HCT116 (cell line): ENCODE data around the gene MLLT3. TPM values are rescaled to one million over a fixed set of nuclear protein-coding genes. Genes with fewer than 3 reads are reported as not detected.

Source experiments
- ATAC-seq: fragments of 200-7000 bp; cut with Tn5 transposase; 2 replicates; pipeline ENCODE4 v1.9.1; 2020; ENCODE audit warnings: mild to moderate bottlenecking, moderate library complexity
- BruUV-seq: library from RNA; stranded (reverse); fragments of 400-500 nt; replicated peaks from 2 replicates; lab custom pipeline; 2021; lab: Mats Ljungman, UMichigan
- CTCF ChIA-PET: fragments of 300-600 bp; sonication (Branson Sonifier 250); formaldehyde crosslinking; loops from one replicate; lab custom pipeline; 2021; ENCODE audit warnings: antibody characterized with exemption; lab: Charles Lee
- POLR2A ChIA-PET: fragments of 300-600, 350-600 bp; sonication (Branson Sonifier 250); formaldehyde crosslinking; loops from one replicate; lab custom pipeline; 2021; ENCODE audit warnings: antibody characterized with exemption; lab: Charles Lee
- RAD21 ChIA-PET, 2 experiments: fragments of 300-600 bp; sonication (Branson Sonifier 250); formaldehyde crosslinking; loops; one replicate each; lab custom pipeline; 2023; ENCODE audit warnings: low total read pairs in 2 of 2; ENCODE audit not compliant: uncharacterized antibody in 2 of 2, unreplicated experiment in 2 of 2, low non-redundant PET in 1 of 2; lab: Charles Lee
- DNase-seq: peaks from one replicate; pipeline ENCODE4 v3.0.0-alpha.2; 2010; ENCODE audit warnings: low read depth, low spot score
- H2AFZ ChIP-seq: fragments of 200-600 bp; shearing (Covaris generic), sonication (generic); 2 replicates; pipeline ENCODE4 v1.6.1; 2017; ENCODE audit warnings: low read depth, mixed run types, mixed read lengths, antibody characterized with exemption, low read length; ENCODE audit not compliant: poor library complexity, severe bottlenecking
- H3K27ac ChIP-seq: 2 replicates; pipeline ENCODE4 v1.5.1; 2012; ENCODE audit warnings: low read depth, low read length
- H3K27me3 ChIP-seq: fragments of 200-600 bp; sonication (generic); 2 replicates; pipeline ENCODE4 v1.6.1; 2016; ENCODE audit warnings: mixed run types, low read length, mixed read lengths; ENCODE audit not compliant: insufficient read depth
- H3K36me3 ChIP-seq, 2 experiments: fragments of 200-500 bp in 1 of 2; fragments of 200-600 bp in 1 of 2; sonication (Bioruptor generic) in 1 of 2; sonication (generic) in 1 of 2; 2 replicates each; pipeline versions ENCODE4 v1.5.1 to v1.6.1; 2014 to 2016; ENCODE audit warnings: low read length in 2 of 2, inconsistent platforms in 1 of 2, mixed read lengths in 1 of 2, mixed run types in 1 of 2; ENCODE audit not compliant: insufficient read depth in 2 of 2, control insufficient read depth in 1 of 2
- H3K4me1 ChIP-seq, 2 experiments: fragments of 200-600 bp in 1 of 2; sonication (generic) in 1 of 2; 2 replicates each; pipeline versions ENCODE4 v1.5.1 to v1.6.1; 2012 to 2017; ENCODE audit warnings: low read length in 2 of 2, inconsistent platforms in 1 of 2, mild to moderate bottlenecking in 1 of 2, mixed read lengths in 1 of 2, mixed run types in 1 of 2, moderate library complexity in 1 of 2; ENCODE audit not compliant: insufficient read depth in 2 of 2, control insufficient read depth in 1 of 2
- H3K4me2 ChIP-seq: fragments of 200-600 bp; sonication (generic); 2 replicates; pipeline ENCODE4 v1.6.1; 2017; ENCODE audit warnings: mixed run types, low read length, mixed read lengths
- H3K4me3 ChIP-seq, 2 experiments: fragments of 200-600 bp in 1 of 2; sonication (generic) in 1 of 2; replicated peaks in 1 of 2; 2 replicates each; pipeline ENCODE4 v1.5.1; 2011 to 2016; ENCODE audit warnings: low read length in 2 of 2, control low read depth in 1 of 2, low read depth in 1 of 2, mild to moderate bottlenecking in 1 of 2, mixed read lengths in 1 of 2, mixed run types in 1 of 2
- H3K79me2 ChIP-seq: fragments of 200-600 bp; sonication (generic); 2 replicates; pipeline ENCODE4 v1.6.1; 2017; ENCODE audit warnings: mild to moderate bottlenecking, mixed run types, low read length, moderate library complexity, mixed read lengths; ENCODE audit not compliant: insufficient read depth
- H3K9ac ChIP-seq: fragments of 200-600 bp; sonication (generic); 2 replicates; pipeline ENCODE4 v1.6.1; 2016; ENCODE audit warnings: low read length, mixed read lengths
- H3K9me2 ChIP-seq: fragments of 200-600 bp; sonication (generic), shearing (Covaris generic); 2 replicates; pipeline ENCODE4 v1.6.1; 2017; ENCODE audit warnings: mixed run types, mild to moderate bottlenecking, moderate library complexity; ENCODE audit not compliant: insufficient read depth
- H3K9me3 ChIP-seq, 2 experiments: fragments of 200-500 bp in 1 of 2; fragments of 200-600 bp in 1 of 2; sonication (Bioruptor generic) in 1 of 2; sonication (generic) in 1 of 2; 2 replicates each; pipeline ENCODE4 v1.6.1; 2014 to 2017; ENCODE audit warnings: low read length in 2 of 2, mixed read lengths in 2 of 2, inconsistent platforms in 1 of 2, low read depth in 1 of 2, mild to moderate bottlenecking in 1 of 2, mixed run types in 1 of 2, moderate library complexity in 1 of 2; ENCODE audit not compliant: control insufficient read depth in 1 of 2, insufficient read depth in 1 of 2
- H4K20me1 ChIP-seq: fragments of 200-600 bp; sonication (generic), shearing (Covaris generic); 2 replicates; pipeline ENCODE4 v1.6.1; 2017; ENCODE audit warnings: mixed run types, mild to moderate bottlenecking, moderate library complexity; ENCODE audit not compliant: insufficient read depth
- CBX3 ChIP-seq: IDR thresholded peaks from 2 replicates; pipeline ENCODE4 v1.6.1; 2012; ENCODE audit warnings: low read depth
- CEBPB ChIP-seq: IDR thresholded peaks from 2 replicates; pipeline ENCODE4 v1.6.1; 2012; ENCODE audit warnings: low read depth
- EGR1 ChIP-seq: IDR thresholded peaks from 2 replicates; pipeline ENCODE4 v1.6.1; 2012; ENCODE audit warnings: low read depth
- ELF1 ChIP-seq: IDR thresholded peaks from 2 replicates; pipeline ENCODE4 v1.6.1; 2012; ENCODE audit warnings: low read depth, borderline replicate concordance
- FOSL1 ChIP-seq: IDR thresholded peaks from 2 replicates; pipeline ENCODE4 v1.6.1; 2012; ENCODE audit warnings: low read depth
- JUND ChIP-seq: IDR thresholded peaks from 2 replicates; pipeline ENCODE4 v1.6.1; 2012
- POLR2A ChIP-seq: IDR thresholded peaks from 2 replicates; pipeline ENCODE4 v1.7.0; 2011; ENCODE audit warnings: borderline replicate concordance; ENCODE audit not compliant: insufficient read depth, insufficient read length; ENCODE audit errors: extremely low read depth
- POLR2AphosphoS5 ChIP-seq: IDR thresholded peaks from 2 replicates; pipeline ENCODE4 v1.6.1; 2011; ENCODE audit warnings: mild to moderate bottlenecking, low read depth, low read length, moderate library complexity
- RAD21 ChIP-seq: IDR thresholded peaks from 2 replicates; pipeline ENCODE4 v1.6.1; 2012; ENCODE audit warnings: low read depth, mild to moderate bottlenecking
- SRF ChIP-seq: IDR thresholded peaks from 2 replicates; pipeline ENCODE4 v1.6.1; 2012; ENCODE audit warnings: low read depth
- TCF7L2 ChIP-seq: IDR thresholded peaks from 2 replicates; pipeline ENCODE4 v1.7.0; 2011; ENCODE audit warnings: borderline replicate concordance, inconsistent platforms; ENCODE audit not compliant: insufficient read depth, insufficient read length; ENCODE audit errors: extremely low read depth
- YY1 ChIP-seq: IDR thresholded peaks from 2 replicates; pipeline ENCODE4 v1.6.1; 2011; ENCODE audit warnings: low read length, low read depth, moderate library complexity, mild to moderate bottlenecking; ENCODE audit not compliant: insufficient replicate concordance; ENCODE audit errors: extremely low read depth
- ZFX ChIP-seq: fragments of 450-650 bp; IDR thresholded peaks from 2 replicates; pipeline ENCODE4 v1.6.1; 2017
- ZNF274 ChIP-seq: fragments of 200-500 bp; sonication (Bioruptor generic); IDR thresholded peaks from 2 replicates; pipeline ENCODE4 v1.6.1; 2014; ENCODE audit warnings: mild to moderate bottlenecking, low read depth, low read length, inconsistent platforms
- intact Hi-C: fragments of 100-400 bp; cut with micrococcal nuclease; formaldehyde crosslinking; loops from 2 replicates; pipeline ENCODE4 v1.10.0; 2022
- total RNA-seq: library from RNA; stranded (reverse); gene quantifications from one replicate; pipeline ENCODE4 v1.2.1, GENCODE V29; 2021; ENCODE audit not compliant: unreplicated experiment
- TF ChIP-seq, protein P1 (sequence below), 3 experiments: fragments of 200-600 bp in 1 of 3; sonication (generic) in 1 of 3; IDR thresholded peaks in 2 of 3; conservative IDR thresholded peaks in 1 of 3; 2 replicates each; pipeline ENCODE4 v1.5.1; 2012 to 2017; ENCODE audit warnings: low read depth in 2 of 3, low read length in 2 of 3, antibody characterized with exemption in 1 of 3, borderline replicate concordance in 1 of 3, control low read depth in 1 of 3, mild to moderate bottlenecking in 1 of 3, mixed read lengths in 1 of 3, mixed run types in 1 of 3, moderate library complexity in 1 of 3; ENCODE audit not compliant: insufficient read depth in 1 of 3
- TF ChIP-seq, protein P2 (sequence below): IDR thresholded peaks from 2 replicates; pipeline ENCODE4 v1.6.1; 2011; ENCODE audit warnings: mild to moderate bottlenecking, low read length, moderate library complexity; ENCODE audit not compliant: insufficient replicate concordance; ENCODE audit errors: extremely low read depth
- TF ChIP-seq, protein P3 (sequence below): IDR thresholded peaks from 2 replicates; pipeline ENCODE4 v1.6.1; 2012

The MLLT3 gene
- total RNA-seq, 1 experiment from 2014 or later: 4.3 TPM

DNA sequence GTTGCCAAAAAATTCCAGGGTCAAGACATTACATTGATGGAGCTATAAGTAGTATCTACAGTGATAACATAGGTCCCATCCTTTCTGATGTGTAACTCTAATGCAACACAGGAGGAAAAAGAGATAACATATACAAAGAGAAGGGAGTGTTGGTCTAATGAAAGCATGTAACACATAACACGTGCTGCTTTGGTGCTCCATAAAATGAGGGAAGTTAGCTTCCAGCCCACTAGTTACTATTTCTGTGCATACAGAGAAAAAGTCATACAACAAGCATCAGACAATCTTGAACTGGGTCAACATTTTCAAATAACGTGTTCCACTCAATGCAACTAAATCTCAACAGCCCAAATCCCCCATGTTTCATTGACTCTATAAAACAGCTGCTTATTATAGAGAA lies 11.7 kb downstream of the MLLT3 start:
- CTCF ChIA-PET: no interaction called here
- POLR2A ChIA-PET: no interaction called here
- Histone ChIP-seq H3K27me3 (0 out of 2 replicates have a peak, but pooled peaks cover 4% of the 10 kb centered on the region), H3K4me1 (no peaks in the 10 kb centered on the region), H3K36me3 (no peaks in the 10 kb centered on the region), H3K4me2 (no peak overlapping the region), H3K4me3 (no peak overlapping the region), H2AFZ (no peak overlapping the region), H3K9me3 (no peaks in the 10 kb centered on the region), H3K79me2 (no peaks in the 10 kb centered on the region), H3K9me2 (no peaks in the 10 kb centered on the region), H3K9ac (no peak overlapping the region), H3K27ac (no peak overlapping the region), H4K20me1 (no peaks in the 10 kb centered on the region)
- intact Hi-C loops: loop anchor here (5.0 kb wide), 1 partner anchor 48 kb away; no protein-coding TSS in a partner anchor
- ATAC-seq (no peak), DNase-seq (no peak)
- no peak for TF ChIP-seq ZNF274
- TF ChIP-seq FOSL1: no peak
- TF ChIP-seq SRF: no peak
- no peak for TF ChIP-seq POLR2AphosphoS5
- no peak for TF ChIP-seq JUND
- TF ChIP-seq RAD21: no peak
- TF ChIP-seq EGR1: no peak
- TF ChIP-seq, protein P1, sequence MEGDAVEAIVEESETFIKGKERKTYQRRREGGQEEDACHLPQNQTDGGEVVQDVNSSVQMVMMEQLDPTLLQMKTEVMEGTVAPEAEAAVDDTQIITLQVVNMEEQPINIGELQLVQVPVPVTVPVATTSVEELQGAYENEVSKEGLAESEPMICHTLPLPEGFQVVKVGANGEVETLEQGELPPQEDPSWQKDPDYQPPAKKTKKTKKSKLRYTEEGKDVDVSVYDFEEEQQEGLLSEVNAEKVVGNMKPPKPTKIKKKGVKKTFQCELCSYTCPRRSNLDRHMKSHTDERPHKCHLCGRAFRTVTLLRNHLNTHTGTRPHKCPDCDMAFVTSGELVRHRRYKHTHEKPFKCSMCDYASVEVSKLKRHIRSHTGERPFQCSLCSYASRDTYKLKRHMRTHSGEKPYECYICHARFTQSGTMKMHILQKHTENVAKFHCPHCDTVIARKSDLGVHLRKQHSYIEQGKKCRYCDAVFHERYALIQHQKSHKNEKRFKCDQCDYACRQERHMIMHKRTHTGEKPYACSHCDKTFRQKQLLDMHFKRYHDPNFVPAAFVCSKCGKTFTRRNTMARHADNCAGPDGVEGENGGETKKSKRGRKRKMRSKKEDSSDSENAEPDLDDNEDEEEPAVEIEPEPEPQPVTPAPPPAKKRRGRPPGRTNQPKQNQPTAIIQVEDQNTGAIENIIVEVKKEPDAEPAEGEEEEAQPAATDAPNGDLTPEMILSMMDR (IDR thresholded peaks at IDR 0.05 in 2 of 3, conservative IDR thresholded peaks at IDR 0.05 in 1 of 3; ENCODE audit: borderline replicate concordance in 1 of 3, insufficient read depth in 1 of 3, low read depth in 2 of 3, low read length in 2 of 3): no peak
- TF ChIP-seq YY1: no peak
- TF ChIP-seq, protein P2, sequence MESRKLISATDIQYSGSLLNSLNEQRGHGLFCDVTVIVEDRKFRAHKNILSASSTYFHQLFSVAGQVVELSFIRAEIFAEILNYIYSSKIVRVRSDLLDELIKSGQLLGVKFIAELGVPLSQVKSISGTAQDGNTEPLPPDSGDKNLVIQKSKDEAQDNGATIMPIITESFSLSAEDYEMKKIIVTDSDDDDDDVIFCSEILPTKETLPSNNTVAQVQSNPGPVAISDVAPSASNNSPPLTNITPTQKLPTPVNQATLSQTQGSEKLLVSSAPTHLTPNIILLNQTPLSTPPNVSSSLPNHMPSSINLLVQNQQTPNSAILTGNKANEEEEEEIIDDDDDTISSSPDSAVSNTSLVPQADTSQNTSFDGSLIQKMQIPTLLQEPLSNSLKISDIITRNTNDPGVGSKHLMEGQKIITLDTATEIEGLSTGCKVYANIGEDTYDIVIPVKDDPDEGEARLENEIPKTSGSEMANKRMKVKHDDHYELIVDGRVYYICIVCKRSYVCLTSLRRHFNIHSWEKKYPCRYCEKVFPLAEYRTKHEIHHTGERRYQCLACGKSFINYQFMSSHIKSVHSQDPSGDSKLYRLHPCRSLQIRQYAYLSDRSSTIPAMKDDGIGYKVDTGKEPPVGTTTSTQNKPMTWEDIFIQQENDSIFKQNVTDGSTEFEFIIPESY: no peak
- TF ChIP-seq ZFX: no peak
- no peak for TF ChIP-seq TCF7L2
- TF ChIP-seq POLR2A: no peak
- TF ChIP-seq, protein P3, sequence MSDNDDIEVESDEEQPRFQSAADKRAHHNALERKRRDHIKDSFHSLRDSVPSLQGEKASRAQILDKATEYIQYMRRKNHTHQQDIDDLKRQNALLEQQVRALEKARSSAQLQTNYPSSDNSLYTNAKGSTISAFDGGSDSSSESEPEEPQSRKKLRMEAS: no peak
- no peak for TF ChIP-seq CEBPB
- no peak for TF ChIP-seq ELF1
- no peak for TF ChIP-seq CBX3
- RAD21 ChIA-PET: no interaction called here
- BruUV-seq: no TSS peak
